Measurements from ENCODE around the gene ZMYND11.
"Not testable (repeated sequence)": the region's sequence is repeated elsewhere in the genome, so short reads cannot be mapped to it uniquely, and the experiment has no call there.

The ZMYND11 gene

DNA sequence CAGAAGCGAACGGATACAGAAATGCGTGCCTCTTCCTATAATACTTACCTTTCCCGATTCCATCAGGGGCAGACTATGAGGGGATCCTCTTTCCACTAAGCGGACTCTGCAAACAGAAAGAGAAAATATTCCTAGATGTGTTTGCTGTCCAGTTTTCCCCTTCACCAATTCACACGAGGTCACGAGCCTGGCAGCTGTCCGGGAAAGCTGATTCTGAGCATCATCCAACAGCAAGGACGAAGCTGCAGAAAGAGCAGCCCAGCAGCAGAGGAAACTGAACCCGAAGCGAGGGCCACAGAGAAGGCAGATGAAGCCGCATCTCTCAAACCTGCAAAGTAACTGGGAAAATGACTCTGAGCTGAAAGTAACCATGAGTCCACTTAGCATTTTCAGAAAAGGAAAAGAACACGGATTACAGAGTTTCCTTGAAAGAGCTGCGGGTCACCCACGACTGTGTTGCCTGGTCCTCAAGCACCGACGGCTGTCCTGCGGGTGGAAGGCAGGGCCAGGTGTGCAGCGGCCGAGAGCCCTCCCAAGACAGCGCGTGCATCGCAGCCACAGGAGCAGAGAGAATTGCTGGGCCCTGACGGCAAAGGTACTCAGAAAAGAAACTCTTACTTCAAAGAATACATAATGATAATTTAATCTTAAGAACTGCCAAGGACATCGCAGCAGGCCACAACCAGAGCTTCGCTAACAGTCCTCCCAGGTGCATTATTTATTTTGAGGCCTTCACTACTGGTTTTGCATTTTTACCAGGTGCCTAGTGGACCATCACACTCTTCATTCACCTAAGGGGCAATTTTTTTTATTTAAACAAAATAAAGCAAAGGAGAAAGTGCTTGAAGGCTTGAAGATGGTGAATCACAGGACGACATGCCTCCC lies 153.3 kb downstream of the ZMYND11 start:
- no peak for DNase-seq

GRCh38 chr10:289581-289980 lies 154.3 kb downstream of the ZMYND11 start:
- DNase-seq = no peak

DNA sequence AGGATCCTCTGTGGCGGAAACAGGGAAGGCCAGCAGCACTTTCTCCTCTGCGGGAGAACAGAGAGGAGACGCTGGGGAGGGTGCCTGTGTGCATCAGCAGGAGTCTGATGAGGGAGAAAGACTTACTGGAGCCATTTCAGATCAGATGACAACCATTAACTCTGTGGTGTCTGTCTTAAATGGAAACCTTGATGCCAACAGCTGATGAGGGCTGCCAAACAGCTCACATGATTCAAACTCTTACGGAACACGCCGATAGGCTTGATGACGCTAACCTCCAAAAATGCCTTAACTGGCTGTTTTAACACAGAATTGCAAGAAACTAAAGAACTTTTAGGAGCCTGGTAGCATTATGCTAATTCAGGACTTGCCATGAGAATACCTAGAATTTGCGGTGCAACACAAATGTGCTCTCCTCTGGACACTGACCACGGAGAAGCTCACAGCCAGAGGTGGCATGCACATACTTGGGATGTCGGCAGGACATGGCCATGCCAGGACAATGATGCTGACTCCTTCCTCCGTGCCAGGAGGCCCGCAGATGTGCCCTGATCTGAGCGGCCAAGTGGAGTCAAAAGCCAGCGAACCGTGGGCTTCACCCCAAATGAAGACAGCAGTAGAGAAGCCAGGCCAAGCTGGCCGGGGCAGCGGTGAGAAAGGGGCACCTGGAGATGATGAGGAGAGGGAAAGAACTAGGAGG lies 154.9 kb downstream of the ZMYND11 start:
- no peak for DNase-seq

DNA sequence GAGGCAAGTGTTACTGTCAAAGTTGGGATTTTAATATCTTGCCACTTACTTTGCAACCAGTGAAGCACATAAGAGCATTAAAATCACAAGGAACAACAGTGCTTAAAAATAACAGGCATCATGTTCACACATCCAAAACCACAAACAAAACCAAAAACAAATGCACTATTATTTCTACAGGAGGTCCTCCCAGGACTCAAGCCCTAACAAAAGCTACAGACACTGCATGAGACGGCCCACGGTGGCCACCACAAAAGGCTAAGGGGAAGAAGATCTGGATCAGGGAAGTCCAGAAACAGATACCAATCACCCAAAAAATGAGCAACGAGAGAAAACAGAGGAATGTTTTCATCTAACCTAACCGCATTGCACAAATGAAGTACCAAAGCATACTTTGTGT lies 158.4 kb downstream of the ZMYND11 start:
- DNase-seq = no peak

- DNase-seq = no peak
Observed at GRCh38 chr10:297567-297966, 162.3 kb downstream of the ZMYND11 start.

DNA sequence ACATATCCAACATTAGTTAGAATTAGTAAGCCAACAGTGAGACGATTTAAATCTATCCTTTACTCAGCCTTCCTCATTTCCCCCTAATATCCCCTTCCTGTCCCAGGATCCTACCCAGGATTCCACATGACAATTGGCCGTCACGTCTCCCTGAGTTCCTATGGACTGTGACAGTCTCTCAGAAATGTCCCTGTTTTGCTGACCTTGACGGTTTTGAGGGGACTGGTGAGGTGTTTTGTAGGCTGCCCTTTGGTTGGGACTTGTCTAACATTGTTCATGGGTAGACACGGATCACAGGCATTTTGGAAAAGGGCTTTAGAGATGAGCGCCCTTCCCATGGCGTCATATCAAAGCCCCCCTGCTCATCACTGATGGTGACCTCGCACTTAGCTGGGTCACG lies 162.8 kb downstream of the ZMYND11 start:
- no peak for DNase-seq

- no peak for DNase-seq
Observed at GRCh38 chr10:299512-299911, 164.3 kb downstream of the ZMYND11 start.

DNA sequence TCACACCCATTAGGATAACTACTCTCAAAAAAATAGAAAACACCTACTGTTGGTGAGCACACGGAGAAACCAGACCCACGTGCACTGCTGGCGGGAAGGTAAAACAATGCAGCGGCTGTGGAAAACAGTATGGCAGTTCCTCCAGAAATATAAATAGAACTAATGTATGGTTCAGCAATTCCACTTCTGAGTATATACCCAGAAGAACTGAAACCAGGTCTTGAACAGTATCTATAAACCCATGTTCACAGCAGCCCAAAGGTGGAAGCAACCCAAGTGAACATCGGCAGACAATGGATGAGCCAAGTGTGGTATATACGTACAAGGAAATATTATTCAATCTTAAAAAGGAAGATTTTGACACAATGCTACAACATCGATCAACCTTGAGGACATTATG lies 164.7 kb downstream of the ZMYND11 start:
- no peak for DNase-seq

DNA sequence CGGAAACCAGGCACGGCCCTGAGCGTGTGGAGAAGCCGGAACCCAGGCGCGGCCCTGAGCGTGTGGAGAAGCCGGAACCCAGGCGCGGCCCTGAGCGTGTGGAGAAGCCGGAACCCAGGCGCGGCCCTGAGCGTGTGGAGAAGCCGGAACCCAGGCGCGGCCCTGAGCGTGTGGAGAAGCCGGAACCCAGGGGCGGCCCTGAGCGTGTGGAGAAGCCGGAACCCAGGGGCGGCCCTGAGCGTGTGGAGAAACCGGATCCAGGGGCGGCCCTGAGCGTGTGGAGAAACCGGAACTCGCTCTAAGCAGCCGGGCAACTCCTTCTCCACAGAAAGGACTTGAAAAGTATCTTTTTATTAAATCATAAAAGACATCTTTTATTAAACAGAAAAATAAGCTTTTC lies 165.3 kb downstream of the ZMYND11 start:
- DNase-seq = not testable (repeated sequence)

DNA sequence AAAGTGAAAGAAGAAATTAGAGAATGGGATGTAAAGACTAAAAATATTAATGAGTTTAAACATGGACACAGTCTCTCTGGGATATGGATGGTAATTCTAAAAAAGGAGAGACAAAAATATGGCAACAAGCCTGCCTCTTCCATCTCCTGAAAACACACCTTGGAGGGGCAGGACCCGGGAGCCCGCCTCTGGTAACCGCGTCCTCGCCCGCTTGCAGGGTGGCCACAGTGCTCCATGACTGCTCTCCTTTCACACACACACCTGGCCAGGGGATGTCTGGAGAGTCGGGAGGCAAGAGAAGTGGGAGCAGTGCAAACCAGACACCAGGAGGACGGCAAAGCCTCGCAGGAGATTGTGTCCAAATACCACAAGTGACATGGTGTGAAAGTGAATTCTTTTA lies 166.3 kb downstream of the ZMYND11 start:
- DNase-seq = no peak
